ENCODE measurements around the gene TNPO2. TPM values are rescaled to one million over a fixed set of nuclear protein-coding genes. Genes with fewer than 3 reads are reported as not detected.

The TNPO2 gene
- total and polyA plus RNA-seq, 2 of the 13 experiments (the other 11 are each of a cell fraction or from before 2014, with no cell fraction given), result 31.7 to 61.0 TPM

DNA sequence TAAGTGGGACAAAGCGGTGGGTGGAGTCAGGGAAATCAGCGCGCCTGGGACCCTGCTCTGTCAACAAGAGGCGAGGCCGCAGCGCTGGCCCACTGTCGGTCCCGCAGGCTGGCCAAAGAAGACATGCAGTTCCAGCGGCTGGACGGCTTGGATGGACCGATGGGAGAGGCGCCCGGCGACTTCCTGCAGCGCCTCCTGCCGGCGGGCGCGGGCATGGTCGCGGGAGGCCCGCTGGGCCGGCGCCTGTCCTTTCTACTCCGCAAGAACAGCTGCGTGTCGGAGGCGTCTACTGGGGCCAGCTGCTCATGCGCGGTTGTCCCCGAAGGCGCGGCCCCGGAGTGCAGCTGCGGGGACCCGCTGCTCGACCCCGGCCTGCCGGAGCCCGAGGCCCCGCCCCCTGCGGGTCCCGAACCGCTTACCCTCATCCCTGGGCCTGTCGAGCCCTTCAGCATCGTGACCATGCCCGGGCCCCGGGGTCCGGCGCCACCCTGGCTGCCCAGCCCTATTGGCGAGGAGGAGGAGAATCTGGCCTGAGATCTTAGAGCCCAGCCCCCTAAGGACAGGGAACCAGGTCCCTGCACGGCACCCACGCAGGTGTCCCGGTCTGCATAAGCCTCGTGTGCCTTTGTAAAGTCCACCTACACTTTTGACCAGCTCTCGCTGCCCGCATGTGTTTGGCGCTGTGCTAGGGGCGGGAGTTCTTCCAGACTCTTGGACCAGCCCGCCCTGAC is 34.0 kb upstream of the TNPO2 start (continued):
- TF ChIP-seq ZNF816 (CRISPR knock-in tag; IDR thresholded peaks at IDR 0.05; ENCODE audit: borderline replicate concordance), result no peak
- TF ChIP-seq ZNF572 (CRISPR knock-in tag; IDR thresholded peaks at IDR 0.05), result 0 out of 2 replicates have a peak, but pooled peaks have one; percentile 80
- TF ChIP-seq ZNF331 (CRISPR knock-in tag; IDR thresholded peaks at IDR 0.05), result peak; percentile 32; the same call in 1 of the 2 replicates
- no peak for TF ChIP-seq TOE1 (CRISPR knock-in tag; IDR thresholded peaks at IDR 0.05)
- TF ChIP-seq ZNF652 (CRISPR knock-in tag; IDR thresholded peaks at IDR 0.05; ENCODE audit: borderline replicate concordance, low read depth), result no peak
- no peak for TF ChIP-seq PHF5A (CRISPR knock-in tag; IDR thresholded peaks at IDR 0.05; ENCODE audit: low read depth, unreplicated experiment)
- TF ChIP-seq, protein P1, sequence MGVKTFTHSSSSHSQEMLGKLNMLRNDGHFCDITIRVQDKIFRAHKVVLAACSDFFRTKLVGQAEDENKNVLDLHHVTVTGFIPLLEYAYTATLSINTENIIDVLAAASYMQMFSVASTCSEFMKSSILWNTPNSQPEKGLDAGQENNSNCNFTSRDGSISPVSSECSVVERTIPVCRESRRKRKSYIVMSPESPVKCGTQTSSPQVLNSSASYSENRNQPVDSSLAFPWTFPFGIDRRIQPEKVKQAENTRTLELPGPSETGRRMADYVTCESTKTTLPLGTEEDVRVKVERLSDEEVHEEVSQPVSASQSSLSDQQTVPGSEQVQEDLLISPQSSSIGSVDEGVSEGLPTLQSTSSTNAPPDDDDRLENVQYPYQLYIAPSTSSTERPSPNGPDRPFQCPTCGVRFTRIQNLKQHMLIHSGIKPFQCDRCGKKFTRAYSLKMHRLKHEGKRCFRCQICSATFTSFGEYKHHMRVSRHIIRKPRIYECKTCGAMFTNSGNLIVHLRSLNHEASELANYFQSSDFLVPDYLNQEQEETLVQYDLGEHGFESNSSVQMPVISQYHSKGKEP (CRISPR knock-in tag; IDR thresholded peaks at IDR 0.05), result no peak
- TF ChIP-seq SAFB2 (CRISPR knock-in tag; IDR thresholded peaks at IDR 0.05; ENCODE audit: borderline replicate concordance, low read depth), result peak; percentile 11; the same call in 1 of the 2 replicates
- TF ChIP-seq, protein P2, sequence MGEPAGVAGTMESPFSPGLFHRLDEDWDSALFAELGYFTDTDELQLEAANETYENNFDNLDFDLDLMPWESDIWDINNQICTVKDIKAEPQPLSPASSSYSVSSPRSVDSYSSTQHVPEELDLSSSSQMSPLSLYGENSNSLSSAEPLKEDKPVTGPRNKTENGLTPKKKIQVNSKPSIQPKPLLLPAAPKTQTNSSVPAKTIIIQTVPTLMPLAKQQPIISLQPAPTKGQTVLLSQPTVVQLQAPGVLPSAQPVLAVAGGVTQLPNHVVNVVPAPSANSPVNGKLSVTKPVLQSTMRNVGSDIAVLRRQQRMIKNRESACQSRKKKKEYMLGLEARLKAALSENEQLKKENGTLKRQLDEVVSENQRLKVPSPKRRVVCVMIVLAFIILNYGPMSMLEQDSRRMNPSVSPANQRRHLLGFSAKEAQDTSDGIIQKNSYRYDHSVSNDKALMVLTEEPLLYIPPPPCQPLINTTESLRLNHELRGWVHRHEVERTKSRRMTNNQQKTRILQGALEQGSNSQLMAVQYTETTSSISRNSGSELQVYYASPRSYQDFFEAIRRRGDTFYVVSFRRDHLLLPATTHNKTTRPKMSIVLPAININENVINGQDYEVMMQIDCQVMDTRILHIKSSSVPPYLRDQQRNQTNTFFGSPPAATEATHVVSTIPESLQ (CRISPR knock-in tag; conservative IDR thresholded peaks at IDR 0.05), result no peak
- TF ChIP-seq, protein P3, sequence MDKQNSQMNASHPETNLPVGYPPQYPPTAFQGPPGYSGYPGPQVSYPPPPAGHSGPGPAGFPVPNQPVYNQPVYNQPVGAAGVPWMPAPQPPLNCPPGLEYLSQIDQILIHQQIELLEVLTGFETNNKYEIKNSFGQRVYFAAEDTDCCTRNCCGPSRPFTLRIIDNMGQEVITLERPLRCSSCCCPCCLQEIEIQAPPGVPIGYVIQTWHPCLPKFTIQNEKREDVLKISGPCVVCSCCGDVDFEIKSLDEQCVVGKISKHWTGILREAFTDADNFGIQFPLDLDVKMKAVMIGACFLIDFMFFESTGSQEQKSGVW (CRISPR knock-in tag; IDR thresholded peaks at IDR 0.05; ENCODE audit: borderline replicate concordance), result no peak
- TF ChIP-seq XBP1 (CRISPR knock-in tag; IDR thresholded peaks at IDR 0.05), result no peak
- no peak for TF ChIP-seq ZNF75D (CRISPR knock-in tag; IDR thresholded peaks at IDR 0.05; ENCODE audit: borderline replicate concordance)
- TF ChIP-seq NR2F6 (IDR thresholded peaks at IDR 0.05), result no peak
- peak; percentile 33; the same call in 1 of the 2 replicates for TF ChIP-seq NR2F6 (CRISPR knock-in tag; IDR thresholded peaks at IDR 0.05)
- TF ChIP-seq HOXD1 (CRISPR knock-in tag; IDR thresholded peaks at IDR 0.05), result peak; percentile 18; the same call in 1 of the 2 replicates
- no peak for TF ChIP-seq ZNF343 (CRISPR knock-in tag; IDR thresholded peaks at IDR 0.05)
- TF ChIP-seq, protein P4, sequence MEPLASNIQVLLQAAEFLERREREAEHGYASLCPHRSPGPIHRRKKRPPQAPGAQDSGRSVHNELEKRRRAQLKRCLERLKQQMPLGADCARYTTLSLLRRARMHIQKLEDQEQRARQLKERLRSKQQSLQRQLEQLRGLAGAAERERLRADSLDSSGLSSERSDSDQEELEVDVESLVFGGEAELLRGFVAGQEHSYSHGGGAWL (CRISPR knock-in tag; IDR thresholded peaks at IDR 0.05), result 0 out of 2 replicates have a peak, but pooled peaks have one; percentile 26
- TF ChIP-seq, protein P5, sequence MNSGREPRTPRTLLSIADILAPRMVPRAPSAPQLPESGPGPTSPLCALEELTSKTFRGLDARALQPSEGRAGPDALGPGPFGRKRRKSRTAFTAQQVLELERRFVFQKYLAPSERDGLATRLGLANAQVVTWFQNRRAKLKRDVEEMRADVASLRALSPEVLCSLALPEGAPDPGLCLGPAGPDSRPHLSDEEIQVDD (CRISPR knock-in tag; IDR thresholded peaks at IDR 0.05; ENCODE audit: borderline replicate concordance), result no peak
- TF ChIP-seq ZNF136 (CRISPR knock-in tag; IDR thresholded peaks at IDR 0.05; ENCODE audit: low read depth), result no peak
- TF ChIP-seq, protein P6, sequence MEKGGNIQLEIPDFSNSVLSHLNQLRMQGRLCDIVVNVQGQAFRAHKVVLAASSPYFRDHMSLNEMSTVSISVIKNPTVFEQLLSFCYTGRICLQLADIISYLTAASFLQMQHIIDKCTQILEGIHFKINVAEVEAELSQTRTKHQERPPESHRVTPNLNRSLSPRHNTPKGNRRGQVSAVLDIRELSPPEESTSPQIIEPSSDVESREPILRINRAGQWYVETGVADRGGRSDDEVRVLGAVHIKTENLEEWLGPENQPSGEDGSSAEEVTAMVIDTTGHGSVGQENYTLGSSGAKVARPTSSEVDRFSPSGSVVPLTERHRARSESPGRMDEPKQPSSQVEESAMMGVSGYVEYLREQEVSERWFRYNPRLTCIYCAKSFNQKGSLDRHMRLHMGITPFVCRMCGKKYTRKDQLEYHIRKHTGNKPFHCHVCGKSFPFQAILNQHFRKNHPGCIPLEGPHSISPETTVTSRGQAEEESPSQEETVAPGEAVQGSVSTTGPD (CRISPR knock-in tag; IDR thresholded peaks at IDR 0.05), result no peak
- TF ChIP-seq, protein P7, sequence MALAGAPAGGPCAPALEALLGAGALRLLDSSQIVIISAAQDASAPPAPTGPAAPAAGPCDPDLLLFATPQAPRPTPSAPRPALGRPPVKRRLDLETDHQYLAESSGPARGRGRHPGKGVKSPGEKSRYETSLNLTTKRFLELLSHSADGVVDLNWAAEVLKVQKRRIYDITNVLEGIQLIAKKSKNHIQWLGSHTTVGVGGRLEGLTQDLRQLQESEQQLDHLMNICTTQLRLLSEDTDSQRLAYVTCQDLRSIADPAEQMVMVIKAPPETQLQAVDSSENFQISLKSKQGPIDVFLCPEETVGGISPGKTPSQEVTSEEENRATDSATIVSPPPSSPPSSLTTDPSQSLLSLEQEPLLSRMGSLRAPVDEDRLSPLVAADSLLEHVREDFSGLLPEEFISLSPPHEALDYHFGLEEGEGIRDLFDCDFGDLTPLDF (CRISPR knock-in tag; IDR thresholded peaks at IDR 0.05), result no peak
- no peak for TF ChIP-seq TAF1 (CRISPR knock-in tag; IDR thresholded peaks at IDR 0.05)
